Smooth muscle cell (in vitro differentiated cells): ENCODE data around the gene ARHGAP42. TPM values are rescaled to one million over a fixed set of nuclear protein-coding genes. Genes with fewer than 3 reads are reported as not detected.

Source experiments
- DNase-seq: peaks from one replicate; lab custom pipeline; 2025; ENCODE audit not compliant: unreplicated experiment; lab: John Stamatoyannopoulos, UW
- H2AFZ ChIP-seq: fragments of 200-600 bp; sonication (generic); 2 replicates; pipeline ENCODE4 v1.6.0; 2016; ENCODE audit warnings: antibody characterized with exemption, low read depth, mild to moderate bottlenecking
- H3F3A ChIP-seq: fragments of 200-600 bp; sonication (generic); 2 replicates; pipeline ENCODE4 v1.6.0; 2017; ENCODE audit warnings: antibody characterized with exemption, low read depth
- H3K27ac ChIP-seq: fragments of 200-600 bp; sonication (generic); 2 replicates; pipeline ENCODE4 v1.5.1; 2016; ENCODE audit warnings: low read depth, mild to moderate bottlenecking
- H3K27me3 ChIP-seq: fragments of 200-600 bp; sonication (generic); 2 replicates; pipeline ENCODE4 v1.6.1; 2016; ENCODE audit warnings: low read depth, mild to moderate bottlenecking
- H3K36me3 ChIP-seq: fragments of 200-600 bp; sonication (generic); 2 replicates; pipeline ENCODE4 v1.5.1; 2016; ENCODE audit warnings: low read depth
- H3K4me1 ChIP-seq: fragments of 200-600 bp; sonication (generic); 2 replicates; pipeline ENCODE4 v1.5.1; 2016; ENCODE audit warnings: low read depth
- H3K4me2 ChIP-seq: fragments of 200-600 bp; sonication (generic); 2 replicates; pipeline ENCODE4 v1.6.0; 2016; ENCODE audit warnings: mild to moderate bottlenecking
- H3K4me3 ChIP-seq: fragments of 200-600 bp; sonication (generic); 2 replicates; pipeline ENCODE4 v1.5.1; 2016; ENCODE audit warnings: mild to moderate bottlenecking
- H3K79me2 ChIP-seq: fragments of 200-600 bp; sonication (generic); 2 replicates; pipeline ENCODE4 v1.6.0; 2016; ENCODE audit warnings: low read depth, mild to moderate bottlenecking
- H3K9ac ChIP-seq: fragments of 200-600 bp; sonication (generic); 2 replicates; pipeline ENCODE4 v1.6.0; 2016; ENCODE audit warnings: low read depth
- H3K9me3 ChIP-seq: fragments of 200-600 bp; sonication (generic); replicated peaks from 2 replicates; pipeline ENCODE4 v1.5.1; 2016; ENCODE audit warnings: low read depth
- H4K20me1 ChIP-seq: fragments of 200-600 bp; sonication (generic); 2 replicates; pipeline ENCODE4 v1.6.0; 2016; ENCODE audit warnings: low read depth
- WGBS: methylation state at CpG from one replicate; pipeline ENCODE4 v1.1.7; 2016; ENCODE audit warnings: low lambda C conversion rate; 5-methylcytosine and 5-hydroxymethylcytosine counted together
- polyA plus RNA-seq: library from polyadenylated mRNA; unstranded; fragments of >200 nt; fragmentation: Nextera tagmentation; extraction: Ambion mirVana; gene quantifications from 2 replicates; pipeline ENCODE4 v1.2.1, GENCODE V29; 2016
- total RNA-seq: library from RNA; depleted of rRNA; stranded (reverse); fragments of >200 nt; gene quantifications from 2 replicates; pipeline ENCODE4 v1.2.3, GENCODE V29; 2014
- TF ChIP-seq, protein P1 (sequence below): fragments of 200-600 bp; sonication (generic); IDR thresholded peaks from 2 replicates; pipeline ENCODE4 v1.5.1; 2017; ENCODE audit warnings: borderline replicate concordance, mild to moderate bottlenecking, antibody characterized with exemption; ENCODE audit not compliant: insufficient read depth, poor library complexity, severe bottlenecking

The ARHGAP42 gene
- total and polyA plus RNA-seq, 2 experiments from 2014 or later, result 12.2 to 53.4 TPM

DNA sequence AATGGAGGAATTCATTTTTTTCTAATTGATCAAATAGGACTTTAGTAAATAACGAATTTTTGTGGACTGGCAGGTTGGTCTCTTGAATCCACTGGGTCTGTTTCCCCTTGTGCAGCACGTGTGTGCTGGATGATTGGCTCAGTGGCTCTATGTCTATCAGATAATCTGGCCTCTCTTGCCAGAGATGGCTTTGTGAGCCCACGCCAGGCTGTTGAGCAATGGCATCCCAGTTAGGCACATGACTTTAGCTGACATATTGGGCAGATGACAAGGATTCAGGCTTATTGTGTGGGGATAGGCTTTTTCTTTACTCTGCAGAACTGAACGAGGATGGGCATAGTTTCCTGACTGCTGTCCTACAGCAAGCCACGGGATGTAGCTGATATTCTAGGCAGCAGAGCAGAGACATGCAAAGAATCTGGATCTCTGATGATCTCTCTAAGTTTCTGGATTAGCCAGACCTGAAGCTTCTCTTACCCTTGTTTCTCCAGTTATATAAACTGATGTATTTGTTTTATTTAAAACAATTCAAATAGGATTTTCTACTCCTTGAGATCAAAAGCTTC lies 144.9 kb downstream of the ARHGAP42 start:
- H3K27me3 ChIP-seq, result no peaks in the 10 kb centered on the region
- no peaks in the 10 kb centered on the region for H3K9me3 ChIP-seq
- H3K79me2 ChIP-seq, result peaks cover 59% of the 10 kb centered on the region
- H3K9ac ChIP-seq, result no peak overlapping the region
- TF ChIP-seq, protein P1, sequence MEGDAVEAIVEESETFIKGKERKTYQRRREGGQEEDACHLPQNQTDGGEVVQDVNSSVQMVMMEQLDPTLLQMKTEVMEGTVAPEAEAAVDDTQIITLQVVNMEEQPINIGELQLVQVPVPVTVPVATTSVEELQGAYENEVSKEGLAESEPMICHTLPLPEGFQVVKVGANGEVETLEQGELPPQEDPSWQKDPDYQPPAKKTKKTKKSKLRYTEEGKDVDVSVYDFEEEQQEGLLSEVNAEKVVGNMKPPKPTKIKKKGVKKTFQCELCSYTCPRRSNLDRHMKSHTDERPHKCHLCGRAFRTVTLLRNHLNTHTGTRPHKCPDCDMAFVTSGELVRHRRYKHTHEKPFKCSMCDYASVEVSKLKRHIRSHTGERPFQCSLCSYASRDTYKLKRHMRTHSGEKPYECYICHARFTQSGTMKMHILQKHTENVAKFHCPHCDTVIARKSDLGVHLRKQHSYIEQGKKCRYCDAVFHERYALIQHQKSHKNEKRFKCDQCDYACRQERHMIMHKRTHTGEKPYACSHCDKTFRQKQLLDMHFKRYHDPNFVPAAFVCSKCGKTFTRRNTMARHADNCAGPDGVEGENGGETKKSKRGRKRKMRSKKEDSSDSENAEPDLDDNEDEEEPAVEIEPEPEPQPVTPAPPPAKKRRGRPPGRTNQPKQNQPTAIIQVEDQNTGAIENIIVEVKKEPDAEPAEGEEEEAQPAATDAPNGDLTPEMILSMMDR, result no peak
- no peaks in the 10 kb centered on the region for H3K36me3 ChIP-seq
- H2AFZ ChIP-seq, result no peak overlapping the region
- H3K4me3 ChIP-seq, result no peak overlapping the region
- peaks cover 9% of the 10 kb centered on the region for H3F3A ChIP-seq
- no peak for DNase-seq
- WGBS, result 39% methylated on average over 5 of the region's 5 CpGs
- H4K20me1 ChIP-seq, result no peaks in the 10 kb centered on the region
- peak overlapping the region; percentile 62 for H3K27ac ChIP-seq
- H3K4me2 ChIP-seq, result peak overlapping the region; percentile 24
- peaks cover 40% of the 10 kb centered on the region for H3K4me1 ChIP-seq

DNA sequence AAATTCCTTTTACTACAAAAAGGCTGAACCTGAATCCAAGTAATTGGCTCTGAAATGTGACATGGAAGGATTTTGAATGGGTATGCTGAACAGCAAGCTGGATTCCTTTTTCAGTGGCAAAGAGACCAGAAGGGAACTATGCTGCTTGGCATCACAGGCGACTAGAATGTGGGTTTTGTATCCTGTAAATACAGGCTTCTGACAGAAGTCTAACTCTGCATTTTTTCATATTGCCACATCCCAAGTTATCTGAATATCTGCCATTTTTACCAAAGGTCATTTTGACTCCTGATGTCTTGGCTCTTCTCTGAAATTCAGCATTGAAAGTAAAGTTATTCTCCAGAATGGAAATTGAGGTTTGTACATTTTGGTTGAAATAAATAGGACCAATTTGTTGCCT lies 145.7 kb downstream of the ARHGAP42 start:
- no peaks in the 10 kb centered on the region for H3K27me3 ChIP-seq
- TF ChIP-seq, protein P1, result no peak
- 58% methylated on average over 1 of the region's 1 CpG for WGBS
- peak overlapping the region; percentile 24 for H3K4me2 ChIP-seq
- DNase-seq, result no peak
- H3K27ac ChIP-seq, result peak overlapping the region; percentile 62
- peaks cover 61% of the 10 kb centered on the region for H3K79me2 ChIP-seq
- H3K4me1 ChIP-seq, result peaks cover 35% of the 10 kb centered on the region
- H2AFZ ChIP-seq, result no peak overlapping the region
- no peak overlapping the region for H3K4me3 ChIP-seq
- H3K9me3 ChIP-seq, result no peaks in the 10 kb centered on the region
- no peaks in the 10 kb centered on the region for H4K20me1 ChIP-seq
- peaks cover 9% of the 10 kb centered on the region for H3F3A ChIP-seq
- H3K9ac ChIP-seq, result no peak overlapping the region
- no peaks in the 10 kb centered on the region for H3K36me3 ChIP-seq

DNA sequence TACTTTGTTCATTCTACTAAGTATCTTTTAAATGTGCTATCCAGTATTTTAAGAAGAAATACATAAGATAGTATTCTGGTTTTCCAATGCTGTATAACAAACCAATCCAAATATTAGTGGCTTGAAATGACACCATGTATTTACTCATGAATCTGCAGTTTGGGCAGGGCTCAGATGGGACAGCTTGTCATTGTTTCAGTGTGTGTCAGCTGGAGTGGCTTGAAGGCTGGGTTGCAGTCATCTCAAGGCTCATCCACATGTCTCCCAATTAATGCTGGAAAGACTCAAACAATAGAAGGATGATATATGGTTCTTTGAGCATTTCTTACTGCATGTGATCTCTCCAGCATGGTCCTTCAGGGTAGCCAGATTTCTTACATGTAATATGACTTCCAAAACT lies 146.2 kb downstream of the ARHGAP42 start:
- Histone ChIP-seq H3K9me3 (no peaks in the 10 kb centered on the region), H3K27ac (peak overlapping the region; percentile 62), H4K20me1 (no peaks in the 10 kb centered on the region), H3K36me3 (no peaks in the 10 kb centered on the region), H3F3A (peaks cover 9% of the 10 kb centered on the region), H3K27me3 (no peaks in the 10 kb centered on the region), H3K4me1 (peaks cover 31% of the 10 kb centered on the region), H3K4me3 (no peak overlapping the region), H2AFZ (no peak overlapping the region), H3K4me2 (peak overlapping the region; percentile 24), H3K9ac (no peak overlapping the region), H3K79me2 (peaks cover 65% of the 10 kb centered on the region)
- TF ChIP-seq, protein P1, result no peak
- DNase-seq, result no peak

DNA sequence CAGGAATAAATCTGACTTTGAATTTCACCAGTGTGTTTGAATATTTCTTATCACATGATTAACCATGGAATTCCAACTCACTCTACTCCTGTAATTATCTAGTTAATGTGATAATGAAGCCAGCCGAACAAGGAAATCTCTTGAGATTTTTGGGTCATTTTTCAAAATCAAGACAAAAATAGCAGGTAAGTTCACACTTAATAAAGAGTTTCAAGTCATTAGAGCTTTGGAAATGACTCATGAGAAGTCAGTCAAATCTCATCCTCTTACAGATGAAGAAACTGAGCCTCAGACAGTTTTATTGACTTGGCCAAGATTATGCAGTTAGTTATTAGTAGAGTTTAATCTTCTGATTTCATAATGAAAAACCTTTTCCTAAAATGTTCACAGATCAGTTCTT lies 148.8 kb downstream of the ARHGAP42 start:
- H4K20me1 ChIP-seq, result no peaks in the 10 kb centered on the region
- WGBS, result 60% methylated on average over 1 of the region's 1 CpG
- no peak overlapping the region for H2AFZ ChIP-seq
- no peak for DNase-seq
- H3K27me3 ChIP-seq, result no peaks in the 10 kb centered on the region
- peaks cover 66% of the 10 kb centered on the region for H3K79me2 ChIP-seq
- H3K4me2 ChIP-seq, result no peak overlapping the region
- no peak overlapping the region for H3K27ac ChIP-seq
- H3K4me1 ChIP-seq, result peaks cover 24% of the 10 kb centered on the region
- H3K9me3 ChIP-seq, result no peaks in the 10 kb centered on the region
- no peak overlapping the region for H3K9ac ChIP-seq
- H3K4me3 ChIP-seq, result no peak overlapping the region
- TF ChIP-seq, protein P1, result no peak
- peaks cover 9% of the 10 kb centered on the region for H3F3A ChIP-seq
- H3K36me3 ChIP-seq, result no peaks in the 10 kb centered on the region
